Progenitor cell of endocrine pancreas (in vitro differentiated cells): Measurements from ENCODE around the gene ETV7. TPM values are rescaled to one million over a fixed set of nuclear protein-coding genes. Genes with fewer than 3 reads are reported as not detected.

Source experiments
- DNase-seq: peaks from one replicate; pipeline ENCODE4 v3.0.0; 2021; ENCODE audit warnings: low spot score; ENCODE audit not compliant: unreplicated experiment
- H3K27ac Mint-ChIP-seq: 2 replicates; pipeline ENCODE4 v1.8.0; 2021; ENCODE audit warnings: mild to moderate bottlenecking, moderate library complexity, mixed read lengths
- H3K27me3 Mint-ChIP-seq: 2 replicates; pipeline ENCODE4 v1.8.0; 2021; ENCODE audit warnings: mixed read lengths
- H3K36me3 Mint-ChIP-seq: 2 replicates; pipeline ENCODE4 v1.8.0; 2022; ENCODE audit warnings: mixed read lengths; ENCODE audit not compliant: insufficient read depth
- H3K4me1 Mint-ChIP-seq: 2 replicates; pipeline ENCODE4 v1.8.0; 2021; ENCODE audit warnings: low read depth, mixed read lengths
- H3K4me3 Mint-ChIP-seq: 2 replicates; pipeline ENCODE4 v1.8.0; 2021; ENCODE audit warnings: low read depth, mild to moderate bottlenecking, moderate library complexity, mixed read lengths
- H3K9me3 Mint-ChIP-seq: 2 replicates; pipeline ENCODE4 v1.8.0; 2021; ENCODE audit warnings: low read depth, mixed read lengths
- CTCF ChIP-seq: fragments of 200-600 bp; sonication (generic); IDR thresholded peaks from one replicate; pipeline ENCODE4 v1.5.0; 2021; ENCODE audit warnings: antibody characterized with exemption, mild to moderate bottlenecking; ENCODE audit not compliant: unreplicated experiment
- total RNA-seq: library from RNA; stranded (reverse); gene quantifications from 2 replicates; pipeline ENCODE4 v1.2.1, GENCODE V29; 2021

The ETV7 gene
- total RNA-seq, 1 donor from 2014 or later = not detected

GRCh38 chr6:36383606-36384005 lies 3.9 kb downstream of the ETV7 start:
- no peak for DNase-seq
- Mint-ChIP-seq H3K36me3 (no peaks in the 10 kb centered on the region), H3K4me3 (no peak overlapping the region), H3K27ac (no peak overlapping the region), H3K27me3 (peaks cover 52% of the 10 kb centered on the region), H3K4me1 (peaks cover 10% of the 10 kb centered on the region), H3K9me3 (no peaks in the 10 kb centered on the region)
- no peak for TF ChIP-seq CTCF

- H3K4me3 Mint-ChIP-seq = no peak overlapping the region
- no peak for DNase-seq
- peaks cover 10% of the 10 kb centered on the region for H3K4me1 Mint-ChIP-seq
- H3K9me3 Mint-ChIP-seq = no peaks in the 10 kb centered on the region
- no peak overlapping the region for H3K27ac Mint-ChIP-seq
- no peak for TF ChIP-seq CTCF
- H3K36me3 Mint-ChIP-seq = no peaks in the 10 kb centered on the region
- peaks cover 47% of the 10 kb centered on the region for H3K27me3 Mint-ChIP-seq
Measured at GRCh38 chr6:36382976-36383375, 4.5 kb downstream of the ETV7 start.

GRCh38 chr6:36381502-36382389 lies 5.7 kb downstream of the ETV7 start:
- H3K36me3 Mint-ChIP-seq = no peaks in the 10 kb centered on the region
- TF ChIP-seq CTCF = no peak
- no peak overlapping the region for H3K27ac Mint-ChIP-seq

GRCh38 chr6:36380166-36380565 lies 7.3 kb downstream of the ETV7 start:
- DNase-seq = no peak
- Mint-ChIP-seq H3K9me3 (no peaks in the 10 kb centered on the region), H3K4me3 (no peak overlapping the region), H3K4me1 (no peaks in the 10 kb centered on the region), H3K36me3 (no peaks in the 10 kb centered on the region), H3K27me3 (peaks cover 30% of the 10 kb centered on the region), H3K27ac (no peak overlapping the region)
- TF ChIP-seq CTCF = no peak

More at GRCh38 chr6:36381502-36382389, 5.7 kb downstream of the ETV7 start:
- no peak overlapping the region for H3K4me3 Mint-ChIP-seq
- H3K9me3 Mint-ChIP-seq = no peaks in the 10 kb centered on the region
- no peak for DNase-seq
- H3K27me3 Mint-ChIP-seq = peaks cover 38% of the 10 kb centered on the region
- peaks cover 4% of the 10 kb centered on the region for H3K4me1 Mint-ChIP-seq

GRCh38 chr6:36378936-36379335 lies 8.5 kb downstream of the ETV7 start:
- TF ChIP-seq CTCF = no peak
- H3K27ac Mint-ChIP-seq = no peak overlapping the region
- H3K4me1 Mint-ChIP-seq = no peaks in the 10 kb centered on the region
- H3K36me3 Mint-ChIP-seq = no peaks in the 10 kb centered on the region
- no peak overlapping the region for H3K4me3 Mint-ChIP-seq
- no peak for DNase-seq
- no peaks in the 10 kb centered on the region for H3K9me3 Mint-ChIP-seq
- peaks cover 24% of the 10 kb centered on the region for H3K27me3 Mint-ChIP-seq
